HepG2 (cell line): Measurements from ENCODE around the gene ARMH1. TPM values are rescaled to one million over a fixed set of nuclear protein-coding genes. Genes with fewer than 3 reads are reported as not detected.

Experiments
- ATAC-seq: fragments of 200-7000 bp; cut with Tn5 transposase; 3 replicates; pipeline ENCODE4 v1.9.1; 2020; ENCODE audit warnings: mild to moderate bottlenecking, moderate library complexity
- BruUV-seq: library from RNA; stranded (reverse); fragments of 400-500 nt; replicated peaks from 2 replicates; lab custom pipeline; 2021; lab: Mats Ljungman, UMichigan
- CTCF ChIA-PET: fragments of 300-600 bp; formaldehyde crosslinking; extraction: SDS; loops from one replicate; lab custom pipeline; 2021; ENCODE audit warnings: low total read pairs, inconsistent platforms, low intra/inter-chr PET ratio; lab: Yijun Ruan, JAX
- POLR2A ChIA-PET: fragments of 350-600 bp; sonication (Branson Sonifier 250); formaldehyde crosslinking; loops from one replicate; lab custom pipeline; 2020; ENCODE audit warnings: antibody characterized with exemption, inconsistent platforms; lab: Yijun Ruan, JAX
- DNase-seq: peaks from one replicate; pipeline ENCODE4 v3.0.0-alpha.2; 2015; ENCODE audit warnings: low spot score
- FAIRE-seq: peaks from 3 replicates; lab custom pipeline; 2011; peaks lifted over from hg19 to GRCh38; lab: Jason Lieb, UNC
- H2AFZ ChIP-seq: one replicate; pipeline ENCODE4 v1.6.1; 2011; ENCODE audit warnings: low read length, inconsistent platforms
- H3K27ac ChIP-seq: fragments of 300-600 bp; 3 replicates; pipeline ENCODE4 v1.8.0; 2011; ENCODE audit warnings: mixed run types, mild to moderate bottlenecking, mixed read lengths, low read length, inconsistent platforms; ENCODE audit not compliant: insufficient read depth; ENCODE audit errors: extremely low read length
- H3K27me3 ChIP-seq, 2 experiments: fragments of 200-600 bp in 1 of 2; 2 replicates in 1 of 2; 3 replicates in 1 of 2; pipeline versions ENCODE4 v1.6.0 to v1.8.0; 2011; ENCODE audit warnings: low read length in 2 of 2, mild to moderate bottlenecking in 2 of 2, moderate library complexity in 2 of 2, inconsistent platforms in 1 of 2; ENCODE audit not compliant: insufficient read depth in 2 of 2, control insufficient read depth in 1 of 2
- H3K36me3 ChIP-seq, 2 experiments: fragments of 200-600 bp in 1 of 2; replicated peaks in 1 of 2; 2 replicates in 1 of 2; 3 replicates in 1 of 2; pipeline versions ENCODE4 v1.5.1 to v1.8.0; 2011; ENCODE audit warnings: low read length in 2 of 2, inconsistent platforms in 1 of 2; ENCODE audit not compliant: insufficient read depth in 2 of 2, control insufficient read depth in 1 of 2
- H3K4me1 ChIP-seq: 2 replicates; pipeline ENCODE4 v1.5.1; 2012; ENCODE audit warnings: low read length, inconsistent platforms; ENCODE audit not compliant: insufficient read depth
- H3K4me2 ChIP-seq: 2 replicates; pipeline ENCODE4 v1.6.0; 2011; ENCODE audit warnings: low read depth, low read length, inconsistent platforms
- H3K4me3 ChIP-seq, 3 experiments: fragments of 200-600 bp in 1 of 3; sonication (generic), shearing (Covaris generic) in 1 of 3; replicated peaks in 1 of 3; 2 replicates each; pipeline ENCODE4 v1.5.1; 2011 to 2016; ENCODE audit warnings: low read length in 3 of 3, inconsistent platforms in 2 of 3, low read depth in 2 of 3, mild to moderate bottlenecking in 2 of 3, control low read depth in 1 of 3, mixed read lengths in 1 of 3; ENCODE audit not compliant: insufficient read depth in 1 of 3
- H3K79me2 ChIP-seq: one replicate; pipeline ENCODE4 v1.6.1; 2011; ENCODE audit warnings: low read length, inconsistent platforms; ENCODE audit not compliant: insufficient read depth
- H3K9ac ChIP-seq: 2 replicates; pipeline ENCODE4 v1.6.0; 2011; ENCODE audit warnings: mild to moderate bottlenecking, low read depth, low read length, inconsistent platforms; ENCODE audit not compliant: insufficient read depth
- H3K9me3 ChIP-seq: 2 replicates; pipeline ENCODE4 v1.5.1; 2012; ENCODE audit warnings: mild to moderate bottlenecking, low read length
- H4K20me1 ChIP-seq: 2 replicates; pipeline ENCODE4 v1.6.0; 2011; ENCODE audit warnings: inconsistent platforms, mild to moderate bottlenecking, low read length, moderate library complexity; ENCODE audit not compliant: insufficient read depth
- ATF7 ChIP-seq, 2 experiments: fragments of 450-650 bp in 1 of 2; sonication (generic) in 1 of 2; formaldehyde crosslinking in 1 of 2; IDR thresholded peaks; 2 replicates each; pipeline versions ENCODE4 v1.4.0 to v1.6.1; 2016 to 2020; ENCODE audit warnings: antibody characterized with exemption in 1 of 2, mild to moderate bottlenecking in 1 of 2, missing genetic modification reagents in 1 of 2
- TBX3 ChIP-seq: fragments of 450-650 bp; IDR thresholded peaks from 2 replicates; pipeline ENCODE4 v1.6.1; 2017; ENCODE audit warnings: antibody characterized with exemption, mild to moderate bottlenecking, inconsistent platforms, borderline replicate concordance
- WGBS: methylation state at CpG from one replicate; pipeline ENCODE4 v1.1.6; 2017; ENCODE audit warnings: low lambda C conversion rate; 5-methylcytosine and 5-hydroxymethylcytosine counted together
- in situ Hi-C: cut with HindIII; loops from 2 replicates; pipeline ENCODE4 v1.10.0; 2017; ENCODE audit warnings: low pct_unique_long_range_greater_than_20kb; ENCODE audit not compliant: extremely low pct_ligation_motif_present
- intact Hi-C: fragments of 100-400 bp; cut with micrococcal nuclease; formaldehyde crosslinking; loops from one replicate; pipeline ENCODE4 v1.10.0; 2022; ENCODE audit not compliant: unreplicated experiment
- polyA plus RNA-seq, 8 experiments: library from polyadenylated mRNA; depleted of rRNA in 3 of 8; stranded (reverse) in 7 of 8; unstranded in 1 of 8; fragments of >200 nt; fragmentation: Illumina TruSeq in 4 of 8; extraction: Trizol in 4 of 8; gene quantifications; 2 replicates each; pipeline versions ENCODE4 v1.2.1 to v1.2.3, GENCODE V29; 2011 to 2016; ENCODE audit warnings: low read depth in 4 of 8, missing spikeins in 1 of 8, mixed read lengths in 1 of 8; ENCODE audit not compliant: insufficient read depth in 1 of 8
- total RNA-seq, 5 experiments: library from RNA; depleted of rRNA; stranded (reverse); fragments of >200 nt; fragmentation: Illumina TruSeq; extraction: Trizol; gene quantifications; 2 replicates each; pipeline ENCODE4 v1.2.3, GENCODE V29; 2016; ENCODE audit warnings: low read depth in 1 of 5
- TF ChIP-seq, protein P1 (sequence below): sonication (generic); formaldehyde crosslinking; IDR thresholded peaks from 2 replicates; pipeline ENCODE4 v1.5.1; 2020; ENCODE audit warnings: mild to moderate bottlenecking, missing genetic modification reagents
- TF ChIP-seq, protein P2 (sequence below): sonication (generic); formaldehyde crosslinking; IDR thresholded peaks from 2 replicates; pipeline ENCODE4 v1.4.0; 2020; ENCODE audit warnings: missing genetic modification reagents, mild to moderate bottlenecking, borderline replicate concordance

Gene ARMH1
- total and polyA plus RNA-seq, 2 of the 13 experiments (the other 11 are each of a cell fraction or from before 2014, with no cell fraction given) = 0.69 TPM; not detected in 1

DNA sequence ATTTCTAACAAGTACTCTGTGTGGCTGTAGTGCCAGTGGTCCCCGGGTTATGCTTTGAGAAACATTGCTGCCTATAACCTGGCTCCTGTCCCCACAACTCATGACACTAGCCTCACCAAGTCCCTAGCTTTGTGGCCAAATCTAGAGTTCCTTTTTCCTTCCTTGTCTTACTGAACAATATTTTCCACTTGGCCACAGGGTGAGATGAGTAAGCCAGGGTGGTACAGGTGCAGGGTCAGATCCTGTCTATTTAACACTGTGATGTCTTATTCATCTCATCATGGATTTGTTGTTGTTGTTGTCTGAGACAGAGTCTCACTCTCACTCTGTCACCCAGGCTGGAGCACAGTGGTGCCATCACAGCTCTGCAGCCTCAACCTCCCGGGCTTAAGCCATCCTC, 18.6 kb downstream of the ARMH1 start (continued):
- TF ChIP-seq, protein P1, sequence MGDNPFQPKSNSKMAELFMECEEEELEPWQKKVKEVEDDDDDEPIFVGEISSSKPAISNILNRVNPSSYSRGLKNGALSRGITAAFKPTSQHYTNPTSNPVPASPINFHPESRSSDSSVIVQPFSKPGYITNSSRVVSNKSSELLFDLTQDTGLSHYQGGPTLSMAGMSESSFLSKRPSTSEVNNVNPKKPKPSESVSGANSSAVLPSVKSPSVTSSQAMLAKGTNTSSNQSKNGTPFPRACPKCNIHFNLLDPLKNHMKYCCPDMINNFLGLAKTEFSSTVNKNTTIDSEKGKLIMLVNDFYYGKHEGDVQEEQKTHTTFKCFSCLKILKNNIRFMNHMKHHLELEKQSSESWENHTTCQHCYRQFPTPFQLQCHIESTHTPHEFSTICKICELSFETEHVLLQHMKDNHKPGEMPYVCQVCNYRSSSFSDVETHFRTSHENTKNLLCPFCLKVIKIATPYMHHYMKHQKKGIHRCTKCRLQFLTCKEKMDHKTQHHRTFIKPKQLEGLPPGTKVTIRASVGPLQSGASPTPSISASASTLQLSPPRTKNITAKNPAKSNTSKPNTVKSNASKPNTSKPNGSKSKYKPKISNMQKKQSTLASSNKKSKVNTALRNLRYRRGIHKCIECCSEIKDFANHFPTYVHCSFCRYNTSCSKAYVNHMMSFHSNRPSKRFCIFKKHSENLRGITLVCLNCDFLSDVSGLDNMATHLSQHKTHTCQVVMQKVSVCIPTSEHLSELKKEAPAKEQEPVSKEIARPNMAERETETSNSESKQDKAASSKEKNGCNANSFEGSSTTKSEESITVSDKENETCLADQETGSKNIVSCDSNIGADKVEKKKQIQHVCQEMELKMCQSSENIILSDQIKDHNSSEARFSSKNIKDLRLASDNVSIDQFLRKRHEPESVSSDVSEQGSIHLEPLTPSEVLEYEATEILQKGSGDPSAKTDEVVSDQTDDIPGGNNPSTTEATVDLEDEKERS = no peak

DNA sequence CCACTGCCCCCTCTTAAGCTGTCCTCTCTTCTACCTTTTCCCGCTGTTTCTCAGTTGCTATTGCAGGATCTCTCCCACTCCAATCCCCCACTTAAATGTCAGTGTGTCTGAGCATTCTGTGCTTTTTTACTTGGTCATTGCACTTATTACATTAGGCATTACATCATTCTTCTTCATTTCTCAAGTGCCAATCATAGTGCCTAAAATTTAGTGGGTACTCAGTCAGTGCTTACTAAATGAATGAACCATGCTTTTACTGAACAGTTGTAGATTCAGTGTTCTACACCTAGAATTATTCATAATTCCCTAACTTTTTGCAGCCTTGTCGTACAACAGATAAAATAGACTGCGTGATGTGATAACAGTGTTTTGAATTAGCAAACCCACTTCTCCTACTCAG, 19.4 kb downstream of the ARMH1 start:
- Histone ChIP-seq H3K4me1 (peaks cover 33% of the 10 kb centered on the region), H3K9ac (no peak overlapping the region), H4K20me1 (no peaks in the 10 kb centered on the region), H3K27me3 (no peaks in the 10 kb centered on the region), H3K36me3 (no peaks in the 10 kb centered on the region), H3K79me2 (no peaks in the 10 kb centered on the region), H3K9me3 (no peaks in the 10 kb centered on the region), H3K27ac (no peak overlapping the region), H2AFZ (no peak overlapping the region), H3K4me2 (no peak overlapping the region), H3K4me3 (no peak overlapping the region)
- TF ChIP-seq ATF7 (IDR thresholded peaks at IDR 0.05) (peak; percentile 62; the same call in 1 of the 2 replicates), ATF7 (CRISPR knock-in tag; IDR thresholded peaks at IDR 0.05) (no peak), TBX3 (no peak)
- TF ChIP-seq, protein P2, sequence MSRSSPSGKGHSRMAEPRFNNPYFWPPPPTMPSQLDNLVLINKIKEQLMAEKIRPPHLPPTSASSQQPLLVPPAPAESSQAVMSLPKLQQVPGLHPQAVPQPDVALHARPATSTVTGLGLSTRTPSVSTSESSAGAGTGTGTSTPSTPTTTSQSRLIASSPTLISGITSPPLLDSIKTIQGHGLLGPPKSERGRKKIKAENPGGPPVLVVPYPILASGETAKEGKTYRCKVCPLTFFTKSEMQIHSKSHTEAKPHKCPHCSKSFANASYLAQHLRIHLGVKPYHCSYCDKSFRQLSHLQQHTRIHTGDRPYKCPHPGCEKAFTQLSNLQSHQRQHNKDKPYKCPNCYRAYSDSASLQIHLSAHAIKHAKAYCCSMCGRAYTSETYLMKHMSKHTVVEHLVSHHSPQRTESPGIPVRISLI = no peak
- DNase-seq (no peak), FAIRE-seq (no peak), ATAC-seq (no peak)
- in situ Hi-C loops = no loop called here
- no TSS peak for BruUV-seq
- intact Hi-C loops = no loop called here
- CTCF ChIA-PET = no interaction called here
- POLR2A ChIA-PET = no interaction called here
- 92% methylated on average over 3 of the region's 3 CpGs for WGBS
